ENCODE data around the gene VWCE.

- TF ChIP-seq ZFP3 (CRISPR knock-in tag; IDR thresholded peaks at IDR 0.05): no peak
- no peak for TF ChIP-seq TSHZ2 (CRISPR knock-in tag; IDR thresholded peaks at IDR 0.05)
- TF ChIP-seq ARNTL (CRISPR knock-in tag; IDR thresholded peaks at IDR 0.05; ENCODE audit: borderline replicate concordance, low read depth): no peak
- no peak for TF ChIP-seq RARB (CRISPR knock-in tag; IDR thresholded peaks at IDR 0.05)
- TF ChIP-seq OSR1 (CRISPR knock-in tag; IDR thresholded peaks at IDR 0.05): no peak
- TF ChIP-seq PPARA (CRISPR knock-in tag; IDR thresholded peaks at IDR 0.05; ENCODE audit: borderline replicate concordance): no peak
- TF ChIP-seq CREB5 (CRISPR knock-in tag; IDR thresholded peaks at IDR 0.05; ENCODE audit: low read depth): no peak
- no peak for TF ChIP-seq PATZ1 (CRISPR knock-in tag; IDR thresholded peaks at IDR 0.05; ENCODE audit: borderline replicate concordance)
- no peak for TF ChIP-seq ESRRG (CRISPR knock-in tag; IDR thresholded peaks at IDR 0.05)
- no peak for TF ChIP-seq ZNF70 (CRISPR knock-in tag; IDR thresholded peaks at IDR 0.05)
- TF ChIP-seq CSRNP3 (CRISPR knock-in tag; IDR thresholded peaks at IDR 0.05): no peak
Observed at GRCh38 chr11:61333550-61334433, 38.7 kb upstream of the VWCE start.
